ENCODE data around the gene DIS3L2. TPM values are rescaled to one million over a fixed set of nuclear protein-coding genes. Genes with fewer than 3 reads are reported as not detected.

Gene DIS3L2
- total RNA-seq, 4 donors from 2014 or later, result 16.1 to 26.7 (median 22.0) TPM

GRCh38 chr2:232339121-232340081, 377.9 kb downstream of the DIS3L2 start:
- Histone ChIP-seq H3K9me3 (peaks cover 0 to 15% (median 7%) of the 10 kb centered on the region in 4 donors), H3K4me1 (no peaks in the 10 kb centered on the region), H3K27me3 (no peaks in the 10 kb centered on the region), H3K36me3 (peaks cover 0 to 32% (median 18%) of the 10 kb centered on the region in 4 donors), H3K27ac (replicated peaks in 1 of 4) (no peak overlapping the region), H3K4me3 (no peak overlapping the region)
- DNase-seq (ENCODE audit: extremely low spot score), result no peak
- intact Hi-C loops (cut with DNase I), result no loop called here
- no peak for TF ChIP-seq CTCF (IDR thresholded peaks at IDR 0.05)
- no peak for TF ChIP-seq POLR2AphosphoS5 (IDR thresholded peaks at IDR 0.05)
- TF ChIP-seq POLR2A (IDR thresholded peaks at IDR 0.05; ENCODE audit: low read depth), result no peak
- no peak for TF ChIP-seq EP300 (IDR thresholded peaks at IDR 0.05)
- 84% methylated on average over 22 of the region's 23 CpGs for WGBS

- no peak for TF ChIP-seq POLR2A (IDR thresholded peaks at IDR 0.05; ENCODE audit: low read depth)
- TF ChIP-seq CTCF (IDR thresholded peaks at IDR 0.05), result no peak
- no peak for TF ChIP-seq POLR2AphosphoS5 (IDR thresholded peaks at IDR 0.05)
- TF ChIP-seq EP300 (IDR thresholded peaks at IDR 0.05), result no peak
- Histone ChIP-seq H3K4me3 (no peak overlapping the region), H3K27me3 (no peaks in the 10 kb centered on the region), H3K9me3 (peaks cover 0 to 15% (median 7%) of the 10 kb centered on the region in 4 donors), H3K36me3 (peaks cover 0 to 27% (median 14%) of the 10 kb centered on the region in 4 donors), H3K27ac (replicated peaks in 1 of 4) (no peak overlapping the region), H3K4me1 (no peaks in the 10 kb centered on the region)
- intact Hi-C loops (cut with DNase I), result no loop called here
- 97% methylated on average over 8 of the region's 14 CpGs for WGBS
- DNase-seq (ENCODE audit: extremely low spot score), result no peak
These were observed 378.8 kb downstream of the DIS3L2 start for GRCh38 chr2:232340171-232340935.

DNA sequence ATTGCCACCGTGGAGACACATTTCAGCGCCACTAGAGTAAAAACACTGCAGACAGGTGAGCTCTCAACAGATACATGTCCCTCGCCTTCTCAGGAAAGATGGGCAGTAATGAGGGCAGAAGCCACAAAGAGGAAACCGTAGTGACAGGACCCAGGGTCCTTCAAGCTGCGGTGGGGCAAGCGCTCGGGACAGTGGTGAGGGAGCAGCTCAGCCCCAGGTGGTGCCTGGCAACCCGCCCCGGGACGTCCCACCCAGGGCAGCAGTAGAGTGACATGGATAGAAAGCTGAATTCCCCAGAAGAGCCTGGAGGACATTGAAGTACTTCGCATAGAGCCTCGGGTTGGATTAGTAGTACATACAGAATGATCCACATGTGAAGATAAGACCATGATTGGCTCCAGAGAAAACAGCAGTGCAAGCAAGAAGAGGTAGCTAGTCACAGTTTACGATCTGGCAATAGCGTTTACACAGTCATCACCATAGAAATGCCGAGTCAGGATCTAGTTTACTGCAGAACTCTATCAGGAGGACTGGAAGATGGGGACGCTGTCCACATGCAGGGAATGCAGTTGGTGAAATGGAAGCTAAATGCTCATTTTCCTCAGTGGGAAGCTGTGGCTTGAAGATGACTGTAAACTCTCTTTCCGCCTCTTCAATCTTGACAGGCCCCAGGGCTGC, 379.7 kb downstream of the DIS3L2 start:
- H3K27ac ChIP-seq (replicated peaks in 1 of 4), result no peak overlapping the region
- H3K4me3 ChIP-seq, result no peak overlapping the region
- intact Hi-C loops (cut with DNase I), result no loop called here
- H3K27me3 ChIP-seq, result no peaks in the 10 kb centered on the region
- H3K4me1 ChIP-seq, result no peaks in the 10 kb centered on the region
- DNase-seq (ENCODE audit: extremely low spot score), result no peak
- no peak for TF ChIP-seq POLR2A (IDR thresholded peaks at IDR 0.05; ENCODE audit: low read depth)
- no peak for TF ChIP-seq CTCF (IDR thresholded peaks at IDR 0.05)
- no peak for TF ChIP-seq EP300 (IDR thresholded peaks at IDR 0.05)
- no peak for TF ChIP-seq POLR2AphosphoS5 (IDR thresholded peaks at IDR 0.05)
- 93% methylated on average over 17 of the region's 17 CpGs for WGBS
- H3K9me3 ChIP-seq, result peaks cover 0 to 15% (median 7%) of the 10 kb centered on the region in 4 donors
- peaks cover 0 to 18% (median 8%) of the 10 kb centered on the region in 4 donors for H3K36me3 ChIP-seq

DNA sequence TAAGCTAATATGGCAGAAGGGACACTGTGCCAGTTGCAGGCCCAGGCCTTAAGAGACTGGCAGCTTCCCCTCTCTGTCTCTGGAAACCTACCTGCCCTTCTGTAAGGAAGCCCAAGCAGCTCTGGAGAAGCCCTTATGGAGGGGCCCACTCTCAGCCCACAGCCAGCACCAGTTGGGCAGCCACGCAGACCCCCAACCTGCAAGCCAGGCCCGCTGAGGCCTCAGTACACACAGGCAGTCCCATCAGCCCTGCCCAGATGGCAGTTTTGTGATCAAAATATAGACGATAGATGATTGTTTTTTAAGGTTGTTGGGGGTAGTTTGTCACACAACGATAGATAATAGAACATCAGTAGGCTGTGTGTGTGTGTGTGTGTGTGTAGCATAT, 380.2 kb downstream of the DIS3L2 start:
- H3K4me1 ChIP-seq, result no peaks in the 10 kb centered on the region
- H3K9me3 ChIP-seq, result peaks cover 0 to 15% (median 7%) of the 10 kb centered on the region in 4 donors
- H3K4me3 ChIP-seq, result no peak overlapping the region
- no peak for DNase-seq (ENCODE audit: extremely low spot score)
- no peak for TF ChIP-seq EP300 (IDR thresholded peaks at IDR 0.05)
- TF ChIP-seq CTCF (IDR thresholded peaks at IDR 0.05), result no peak
- H3K36me3 ChIP-seq, result peaks cover 0 to 13% (median 3%) of the 10 kb centered on the region in 4 donors
- intact Hi-C loops (cut with DNase I), result no loop called here
- WGBS, result 94% methylated on average over 4 of the region's 4 CpGs
- no peaks in the 10 kb centered on the region for H3K27me3 ChIP-seq
- H3K27ac ChIP-seq (replicated peaks in 1 of 4), result no peak overlapping the region

Measured in esophagus muscularis mucosa (tissue), 4 donors.